Heart left ventricle (tissue), 13 donors: ENCODE measurements around the gene WARS2.

Experiments
- CTCF ChIP-seq, 12 donors: fragments of 200-600 bp; sonication (generic) in 4 of 12; IDR thresholded peaks; one replicate each; pipeline versions ENCODE4 v1.5.0 to v1.8.0; 2018 to 2022; ENCODE audit warnings: antibody characterized with exemption in 12 of 12, mild to moderate bottlenecking in 5 of 12
- POLR2A ChIP-seq, 2 donors: fragments of 450-650 bp; IDR thresholded peaks; one replicate each; pipeline ENCODE4 v1.6.1; 2017; ENCODE audit warnings: antibody characterized with exemption in 2 of 2, mild to moderate bottlenecking in 2 of 2, moderate library complexity in 2 of 2
- donor health status: ischemic (EF 13 %, LVEDD 7.1; RV severe dilation, severe dysfunction).
- donor health status: DM: no; HTN: yes; CAD: no.
- donor health status: DM: no; HTN: no; CAD: no.
- donor health status: ischemic (EF 25% LVEDD 6.9; RV normal size, moderate dysfunction).
- donor health status: ischemic (EF 25% LVEDD 5.7; RV mildly dilated, moderate dysfunction).
- donor health status: ischemic (EF 35%, LVEDD 5.7; RV mildly dilated, moderate dysfunction).
- donor health status: nonischemic (EF 11% LVEDD 7.7; RV severe dilation, severe dysfunction).
- donor health status: DM: yes; HTN: yes; CAD: no.
- donor health status: PGD.
- donor health status: ischemic (EF 29% LVEDD 5.4; RV normal size, mild dysfunction).
- donor health status: nonischemic (EF 23%, LVEDD 6.1; RV moderate dilation, normal function).

GRCh38 chr1:118989006-118989815 is 151.2 kb downstream of the WARS2 start:
- no peak for TF ChIP-seq CTCF (IDR thresholded peaks at IDR 0.05)
- TF ChIP-seq POLR2A (IDR thresholded peaks at IDR 0.05), result no peak
